ENCODE measurements around the gene ASRGL1.

ASRGL1 gene

GRCh38 chr11:62411524-62411923 lies 74.3 kb downstream of the ASRGL1 start:
- DNase-seq (ENCODE audit: low read depth in 1 of 2, low spot score in 1 of 2), result no peak

- no peak for DNase-seq (ENCODE audit: low read depth in 1 of 2, low spot score in 1 of 2)
Observed at GRCh38 chr11:62413060-62413696, 75.9 kb downstream of the ASRGL1 start.

GRCh38 chr11:62416596-62416995 lies 79.3 kb downstream of the ASRGL1 start:
- DNase-seq (ENCODE audit: low read depth in 1 of 2, low spot score in 1 of 2), result no peak

GRCh38 chr11:62418136-62418535 lies 80.9 kb downstream of the ASRGL1 start:
- DNase-seq (ENCODE audit: low read depth in 1 of 2, low spot score in 1 of 2), result no peak

- no peak for DNase-seq (ENCODE audit: low read depth in 1 of 2, low spot score in 1 of 2)
Observed at GRCh38 chr11:62418733-62419132, 81.5 kb downstream of the ASRGL1 start, which contains the start of gene SCGB1A1. Gene SCGB1A1, plus strand, starts transcription at chr11:62419033. Its CDS starts 63 bp downstream, at chr11:62419096.

GRCh38 chr11:62419314-62419929 lies 82.2 kb downstream of the ASRGL1 start:
- DNase-seq (ENCODE audit: low read depth in 1 of 2, low spot score in 1 of 2), result no peak

GRCh38 chr11:62419943-62420342 lies 82.7 kb downstream of the ASRGL1 start:
- no peak for DNase-seq (ENCODE audit: low read depth in 1 of 2, low spot score in 1 of 2)

GRCh38 chr11:62420882-62421281 lies 83.6 kb downstream of the ASRGL1 start:
- DNase-seq (ENCODE audit: low read depth in 1 of 2, low spot score in 1 of 2), result no peak

- no peak for DNase-seq (ENCODE audit: low read depth in 1 of 2, low spot score in 1 of 2)
Observed at GRCh38 chr11:62421996-62422395, 84.7 kb downstream of the ASRGL1 start.

- DNase-seq (ENCODE audit: low read depth in 1 of 2, low spot score in 1 of 2), result no peak
Observed at GRCh38 chr11:62423012-62423411, 85.8 kb downstream of the ASRGL1 start.

GRCh38 chr11:62427630-62428233 lies 90.5 kb downstream of the ASRGL1 start:
- no peak for DNase-seq (ENCODE audit: low read depth in 1 of 2, low spot score in 1 of 2)

- DNase-seq (ENCODE audit: low read depth in 1 of 2, low spot score in 1 of 2), result no peak
Observed at GRCh38 chr11:62428871-62429560, 91.8 kb downstream of the ASRGL1 start.

GRCh38 chr11:62430425-62430824 lies 93.2 kb downstream of the ASRGL1 start:
- no peak for DNase-seq (ENCODE audit: low read depth in 1 of 2, low spot score in 1 of 2)

GRCh38 chr11:62431171-62431901 lies 94.1 kb downstream of the ASRGL1 start:
- DNase-seq (ENCODE audit: low read depth in 1 of 2, low spot score in 1 of 2), result no peak

- no peak for DNase-seq (ENCODE audit: low read depth in 1 of 2, low spot score in 1 of 2)
Observed at GRCh38 chr11:62432695-62433094, 95.4 kb downstream of the ASRGL1 start.

GRCh38 chr11:62433141-62433903 lies 96.1 kb downstream of the ASRGL1 start:
- DNase-seq (ENCODE audit: low read depth in 1 of 2, low spot score in 1 of 2), result no peak

GRCh38 chr11:62433904-62434276 lies 96.6 kb downstream of the ASRGL1 start:
- no peak for DNase-seq (ENCODE audit: low read depth in 1 of 2, low spot score in 1 of 2)

GRCh38 chr11:62435846-62436660 lies 98.8 kb downstream of the ASRGL1 start:
- no peak for DNase-seq (ENCODE audit: low read depth in 1 of 2, low spot score in 1 of 2)

- no peak for DNase-seq (ENCODE audit: low read depth in 1 of 2, low spot score in 1 of 2)
Observed at GRCh38 chr11:62437616-62438015, 100.4 kb downstream of the ASRGL1 start.

- no peak for DNase-seq (ENCODE audit: low read depth in 1 of 2, low spot score in 1 of 2)
Observed at GRCh38 chr11:62438641-62439040, 101.4 kb downstream of the ASRGL1 start.
